Hepatocyte (in vitro differentiated cells): ENCODE data around the gene LRRC57.

Experiments used
- EZH2 ChIP-seq: fragments of 200-600 bp; sonication (generic); IDR thresholded peaks from 2 replicates; pipeline ENCODE4 v1.6.1; 2016; ENCODE audit warnings: antibody characterized with exemption, mild to moderate bottlenecking, borderline replicate concordance
- EZH2phosphoT487 ChIP-seq: fragments of 200-600 bp; sonication (generic); IDR thresholded peaks from one replicate; pipeline ENCODE4 v1.6.1; 2018; ENCODE audit warnings: antibody characterized with exemption, mild to moderate bottlenecking, low read depth, moderate library complexity; ENCODE audit not compliant: unreplicated experiment, severe bottlenecking
- TF ChIP-seq, protein P1 (sequence below): fragments of 200-600 bp; sonication (generic); IDR thresholded peaks from 2 replicates; pipeline ENCODE4 v1.5.1; 2016; ENCODE audit warnings: antibody characterized with exemption, mild to moderate bottlenecking; ENCODE audit not compliant: poor library complexity

DNA sequence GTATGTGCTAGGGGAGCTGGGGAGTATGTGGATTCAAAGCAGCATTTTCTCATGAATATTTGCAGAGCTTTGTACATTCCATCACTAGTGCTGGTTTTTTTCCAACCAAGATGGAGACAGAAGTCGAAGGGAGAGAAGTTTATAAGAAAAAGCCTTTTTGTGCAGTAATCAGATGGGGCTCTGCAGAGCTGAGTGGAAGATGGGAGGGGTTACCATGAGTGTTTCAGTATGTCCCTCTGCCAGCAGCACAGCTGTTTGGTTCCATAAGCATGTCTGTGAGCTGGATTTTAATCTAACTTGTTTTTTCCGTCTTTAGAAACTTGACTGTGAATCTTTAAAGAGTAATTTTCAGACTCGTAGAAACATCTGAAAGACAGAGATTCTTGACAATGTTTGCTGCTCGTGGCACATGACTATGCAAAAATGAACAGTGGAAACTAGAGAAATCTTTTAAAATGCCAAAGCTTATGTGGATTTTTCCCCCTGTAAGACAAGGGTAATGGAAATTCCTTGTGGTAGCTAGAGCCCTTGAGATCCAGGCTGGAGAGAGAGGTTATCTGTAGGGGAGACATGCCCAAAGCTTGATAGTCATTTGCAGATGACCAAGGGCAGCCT lies 47.1 kb upstream of the LRRC57 start:
- TF ChIP-seq EZH2 (no peak), EZH2phosphoT487 (no peak)
- TF ChIP-seq, protein P1, sequence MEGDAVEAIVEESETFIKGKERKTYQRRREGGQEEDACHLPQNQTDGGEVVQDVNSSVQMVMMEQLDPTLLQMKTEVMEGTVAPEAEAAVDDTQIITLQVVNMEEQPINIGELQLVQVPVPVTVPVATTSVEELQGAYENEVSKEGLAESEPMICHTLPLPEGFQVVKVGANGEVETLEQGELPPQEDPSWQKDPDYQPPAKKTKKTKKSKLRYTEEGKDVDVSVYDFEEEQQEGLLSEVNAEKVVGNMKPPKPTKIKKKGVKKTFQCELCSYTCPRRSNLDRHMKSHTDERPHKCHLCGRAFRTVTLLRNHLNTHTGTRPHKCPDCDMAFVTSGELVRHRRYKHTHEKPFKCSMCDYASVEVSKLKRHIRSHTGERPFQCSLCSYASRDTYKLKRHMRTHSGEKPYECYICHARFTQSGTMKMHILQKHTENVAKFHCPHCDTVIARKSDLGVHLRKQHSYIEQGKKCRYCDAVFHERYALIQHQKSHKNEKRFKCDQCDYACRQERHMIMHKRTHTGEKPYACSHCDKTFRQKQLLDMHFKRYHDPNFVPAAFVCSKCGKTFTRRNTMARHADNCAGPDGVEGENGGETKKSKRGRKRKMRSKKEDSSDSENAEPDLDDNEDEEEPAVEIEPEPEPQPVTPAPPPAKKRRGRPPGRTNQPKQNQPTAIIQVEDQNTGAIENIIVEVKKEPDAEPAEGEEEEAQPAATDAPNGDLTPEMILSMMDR: no peak
